22Rv1 (cell line): ENCODE data around the gene PFKL.

Experiments
- CTCF ChIP-seq: fragments of 450-650 bp; IDR thresholded peaks from 2 replicates; pipeline ENCODE4 v1.5.1; 2017; ENCODE audit warnings: mild to moderate bottlenecking
- ZFX ChIP-seq: fragments of 450-650 bp; IDR thresholded peaks from 2 replicates; pipeline ENCODE4 v1.6.1; 2017; ENCODE audit warnings: antibody characterized with exemption, borderline replicate concordance

- TF ChIP-seq CTCF (no peak), ZFX (no peak)
Observed at GRCh38 chr21:44255511-44255981, 44.3 kb upstream of the PFKL start.
